Suprapubic skin (tissue), 4 donors: Measurements from ENCODE around the gene FBLN1.

Experiments used
- CTCF ChIP-seq, 2 donors: fragments of 200-600 bp in 1 of 2; fragments of 450-650 bp in 1 of 2; sonication (generic) in 1 of 2; IDR thresholded peaks; one replicate each; pipeline ENCODE4 v1.5.1; 2016 to 2019; ENCODE audit warnings: antibody characterized with exemption in 2 of 2, mild to moderate bottlenecking in 1 of 2, moderate library complexity in 1 of 2
- EP300 ChIP-seq: sonication (generic); formaldehyde crosslinking; IDR thresholded peaks from one replicate; pipeline ENCODE4 v1.6.1; 2017; ENCODE audit warnings: antibody characterized with exemption
- POLR2A ChIP-seq, 2 donors: fragments of 450-650 bp; IDR thresholded peaks; one replicate each; pipeline ENCODE4 v1.6.1; 2017; ENCODE audit warnings: antibody characterized with exemption in 2 of 2, mild to moderate bottlenecking in 2 of 2, moderate library complexity in 2 of 2
- POLR2AphosphoS5 ChIP-seq, 3 donors: sonication (generic); formaldehyde crosslinking; IDR thresholded peaks; one replicate each; pipeline ENCODE4 v1.6.1; 2017; ENCODE audit warnings: antibody characterized with exemption in 3 of 3

GRCh38 chr22:45516923-45517675 lies 14.4 kb downstream of the FBLN1 start:
- TF ChIP-seq CTCF (IDR thresholded peaks at IDR 0.05), result no peak
- TF ChIP-seq POLR2AphosphoS5 (IDR thresholded peaks at IDR 0.05), result no peak
- no peak for TF ChIP-seq POLR2A (IDR thresholded peaks at IDR 0.05)
- no peak for TF ChIP-seq EP300
